Natural killer cell (primary cell): ENCODE data around the gene SIPA1L3. TPM values are rescaled to one million over a fixed set of nuclear protein-coding genes. Genes with fewer than 3 reads are reported as not detected.

Source experiments
- ATAC-seq, 3 donors: fragments of 150-1000 bp in 2 of 3; fragments of 200-7000 bp in 1 of 3; cut with Tn5 transposase; 1 replicate in 1 of 3; 2 replicates in 2 of 3; pipeline ENCODE4 v1.10.0; 2021; ENCODE audit warnings: mild to moderate bottlenecking in 2 of 3, moderate library complexity in 2 of 3
- DNase-seq, 2 donors: peaks; one replicate each; pipeline versions ENCODE4 v3.0.0 to v3.0.0-alpha.2; 2013 to 2021; ENCODE audit warnings: mixed read lengths in 1 of 2
- H3K27ac ChIP-seq: one replicate; pipeline ENCODE4 v1.5.1; 2013; ENCODE audit warnings: mild to moderate bottlenecking, low read length
- H3K27me3 ChIP-seq: one replicate; pipeline ENCODE4 v1.6.1; 2013; ENCODE audit warnings: low read length; ENCODE audit not compliant: control insufficient read depth, insufficient read depth
- H3K36me3 ChIP-seq: one replicate; pipeline ENCODE4 v1.6.1; 2013; ENCODE audit warnings: low read length; ENCODE audit not compliant: control insufficient read depth, insufficient read depth
- H3K4me1 ChIP-seq: one replicate; pipeline ENCODE4 v1.6.1; 2013; ENCODE audit warnings: low read length; ENCODE audit not compliant: control insufficient read depth, insufficient read depth
- H3K4me3 ChIP-seq: one replicate; pipeline ENCODE4 v1.5.1; 2013; ENCODE audit warnings: low read length
- H3K9me3 ChIP-seq: one replicate; pipeline ENCODE4 v1.6.1; 2013; ENCODE audit warnings: low read length; ENCODE audit not compliant: control insufficient read depth, insufficient read depth
- H3K27ac Mint-ChIP-seq, 2 donors: one replicate each; pipeline ENCODE4 v1.8.0; 2022; ENCODE audit warnings: mild to moderate bottlenecking in 2 of 2, mixed read lengths in 2 of 2, moderate library complexity in 1 of 2
- H3K27me3 Mint-ChIP-seq, 2 donors: one replicate each; pipeline ENCODE4 v1.8.0; 2022; ENCODE audit warnings: low read depth in 2 of 2, mixed read lengths in 2 of 2
- H3K36me3 Mint-ChIP-seq: one replicate; pipeline ENCODE4 v1.8.0; 2022; ENCODE audit warnings: mixed read lengths
- H3K4me1 Mint-ChIP-seq, 2 donors: one replicate each; pipeline ENCODE4 v1.8.0; 2022; ENCODE audit warnings: mixed read lengths in 2 of 2
- H3K4me3 Mint-ChIP-seq: one replicate; pipeline ENCODE4 v1.8.0; 2022; ENCODE audit warnings: mild to moderate bottlenecking, moderate library complexity, mixed read lengths
- H3K9me3 Mint-ChIP-seq, 2 donors: one replicate each; pipeline ENCODE4 v1.8.0; 2022; ENCODE audit warnings: mixed read lengths in 2 of 2
- WGBS: methylation state at CpG from one replicate; pipeline ENCODE4 v1.1.7; 2013; ENCODE audit warnings: missing lambda C conversion rate; ENCODE audit not compliant: insufficient coverage; 5-methylcytosine and 5-hydroxymethylcytosine counted together
- intact Hi-C: fragments of 100-400 bp; cut with micrococcal nuclease; formaldehyde crosslinking; loops from one replicate; pipeline ENCODE4 v1.14.2; 2022
- total RNA-seq, 4 donors: library from RNA; stranded (reverse); fragments of 120-200 nt in 1 of 4; gene quantifications; one replicate each; pipeline versions ENCODE4 v1.2.3 to v1.2.4, GENCODE V29; 2013 to 2022
- TF ChIP-seq, protein P1 (sequence below): fragments of 200-600 bp; IDR thresholded peaks from one replicate; pipeline ENCODE4 v1.8.0; 2022; ENCODE audit warnings: antibody characterized with exemption

SIPA1L3 gene
- total RNA-seq, 3 donors from 2014 or later (not counting 1 experiment from before 2014, with no cell fraction given): 34.4 to 35.8 (median 35.4) TPM

DNA sequence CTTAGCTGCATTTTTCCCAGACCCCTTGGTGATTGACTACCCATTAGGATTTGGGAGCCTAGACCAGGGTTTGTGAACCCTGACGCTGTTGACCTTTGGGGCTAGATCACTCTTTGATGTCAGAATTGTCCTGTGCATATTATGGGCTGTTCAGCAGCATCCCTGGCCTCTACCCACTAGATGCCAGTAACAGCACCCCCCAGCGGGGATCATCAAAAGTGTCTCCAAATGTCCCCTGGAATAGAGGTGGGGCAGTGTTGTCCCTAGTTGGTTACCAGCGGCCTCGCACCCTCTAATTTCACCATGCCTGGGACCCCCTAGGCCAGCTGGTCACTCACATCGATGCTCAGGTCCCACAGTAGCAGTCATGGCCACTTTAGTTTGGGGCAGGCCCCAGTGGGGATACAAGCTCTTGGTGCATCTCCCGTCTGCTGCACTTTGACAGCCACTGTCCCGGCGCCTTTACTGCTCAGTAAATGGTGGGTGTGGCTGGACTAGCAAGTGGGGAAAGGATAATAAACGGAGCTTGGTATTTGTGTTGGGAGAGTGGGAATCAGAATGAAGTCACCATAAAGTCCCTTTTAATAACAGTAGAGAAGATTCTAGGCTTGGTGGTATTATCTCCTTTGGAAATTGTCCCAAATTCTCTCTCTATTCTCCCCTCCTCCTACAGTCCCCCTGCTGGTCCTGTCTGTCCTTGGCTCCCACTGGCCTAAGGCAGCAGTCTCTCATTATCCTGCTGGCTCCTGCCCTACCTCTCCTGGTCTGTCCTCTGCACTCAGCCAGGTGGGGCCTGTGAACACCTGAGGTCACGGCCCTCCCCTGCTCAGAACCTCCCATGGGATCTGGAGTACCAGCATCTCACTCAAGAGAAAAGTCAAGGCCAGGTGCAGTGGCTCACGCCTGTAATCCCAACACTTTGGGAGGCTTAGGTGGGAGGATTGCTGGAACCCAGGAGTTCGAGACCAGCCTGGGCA, 80.6 kb downstream of the SIPA1L3 start:
- no peaks in the 10 kb centered on the region for H3K9me3 Mint-ChIP-seq
- H3K9me3 ChIP-seq: no peaks in the 10 kb centered on the region
- H3K4me1 ChIP-seq: peaks cover 15% of the 10 kb centered on the region
- H3K36me3 ChIP-seq: no peaks in the 10 kb centered on the region
- intact Hi-C loops: no loop called here
- ATAC-seq (no peak), DNase-seq (no peak)
- H3K4me3 ChIP-seq: no peak overlapping the region
- WGBS: 87% methylated on average over 9 of the region's 12 CpGs
- TF ChIP-seq, protein P1, sequence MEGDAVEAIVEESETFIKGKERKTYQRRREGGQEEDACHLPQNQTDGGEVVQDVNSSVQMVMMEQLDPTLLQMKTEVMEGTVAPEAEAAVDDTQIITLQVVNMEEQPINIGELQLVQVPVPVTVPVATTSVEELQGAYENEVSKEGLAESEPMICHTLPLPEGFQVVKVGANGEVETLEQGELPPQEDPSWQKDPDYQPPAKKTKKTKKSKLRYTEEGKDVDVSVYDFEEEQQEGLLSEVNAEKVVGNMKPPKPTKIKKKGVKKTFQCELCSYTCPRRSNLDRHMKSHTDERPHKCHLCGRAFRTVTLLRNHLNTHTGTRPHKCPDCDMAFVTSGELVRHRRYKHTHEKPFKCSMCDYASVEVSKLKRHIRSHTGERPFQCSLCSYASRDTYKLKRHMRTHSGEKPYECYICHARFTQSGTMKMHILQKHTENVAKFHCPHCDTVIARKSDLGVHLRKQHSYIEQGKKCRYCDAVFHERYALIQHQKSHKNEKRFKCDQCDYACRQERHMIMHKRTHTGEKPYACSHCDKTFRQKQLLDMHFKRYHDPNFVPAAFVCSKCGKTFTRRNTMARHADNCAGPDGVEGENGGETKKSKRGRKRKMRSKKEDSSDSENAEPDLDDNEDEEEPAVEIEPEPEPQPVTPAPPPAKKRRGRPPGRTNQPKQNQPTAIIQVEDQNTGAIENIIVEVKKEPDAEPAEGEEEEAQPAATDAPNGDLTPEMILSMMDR: no peak
- no peaks in the 10 kb centered on the region for H3K27me3 ChIP-seq
- H3K36me3 Mint-ChIP-seq: no peaks in the 10 kb centered on the region
- H3K27ac Mint-ChIP-seq: no peak overlapping the region
- H3K4me3 Mint-ChIP-seq: no peak overlapping the region
- no peaks in the 10 kb centered on the region for H3K27me3 Mint-ChIP-seq
- peaks cover 28 to 39% of the 10 kb centered on the region in 2 donors for H3K4me1 Mint-ChIP-seq
- no peak overlapping the region for H3K27ac ChIP-seq

DNA sequence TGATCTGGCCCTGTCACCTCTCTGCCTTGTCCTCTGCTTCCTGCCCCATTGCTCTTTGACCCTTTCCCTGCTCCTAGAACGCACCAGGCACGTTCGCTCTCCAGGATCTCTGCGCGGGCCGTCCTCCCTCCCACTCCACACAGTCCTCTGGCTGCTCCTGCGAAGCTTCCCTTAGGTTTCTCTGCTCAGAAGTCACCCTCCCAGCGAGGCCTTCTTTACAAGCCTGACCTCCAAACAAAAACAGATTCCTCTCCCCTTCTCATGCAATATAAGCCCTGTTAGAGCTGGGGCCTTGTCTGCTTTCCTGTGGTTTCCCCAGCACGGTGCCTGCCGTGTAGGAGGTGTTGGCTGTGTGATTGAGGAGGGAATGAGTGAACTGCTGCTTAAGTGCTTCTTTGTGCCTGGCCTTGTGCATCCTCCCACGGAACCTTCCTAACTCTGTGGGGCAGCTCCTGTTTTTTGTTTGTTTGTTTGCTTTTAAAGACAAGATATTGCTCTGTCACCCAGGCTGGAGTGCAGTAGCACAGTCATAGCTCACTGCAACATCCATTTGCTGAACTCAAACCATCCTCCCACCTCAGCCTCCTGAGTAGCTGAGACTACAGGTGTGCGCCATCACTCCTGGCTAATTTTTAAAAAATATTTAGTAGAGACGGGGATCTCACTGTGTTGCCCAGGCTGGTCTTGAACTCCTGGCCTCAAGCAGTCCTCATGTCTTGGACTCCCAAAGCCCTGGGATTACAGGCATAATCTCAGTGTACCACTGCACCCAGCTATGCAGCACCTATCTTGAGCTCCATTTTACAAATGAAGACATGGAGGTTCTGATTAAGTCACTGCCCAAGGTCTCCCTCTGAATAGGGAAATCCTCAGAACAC, 82.0 kb downstream of the SIPA1L3 start:
- Mint-ChIP-seq H3K4me1 (peaks cover 26 to 41% of the 10 kb centered on the region in 2 donors), H3K9me3 (no peaks in the 10 kb centered on the region), H3K4me3 (no peak overlapping the region), H3K27ac (peak overlapping the region in 1 of 2 donors; percentile 68), H3K27me3 (no peaks in the 10 kb centered on the region), H3K36me3 (no peaks in the 10 kb centered on the region)
- Histone ChIP-seq H3K27ac (no peak overlapping the region), H3K4me1 (peaks cover 15% of the 10 kb centered on the region), H3K36me3 (no peaks in the 10 kb centered on the region), H3K4me3 (no peak overlapping the region), H3K9me3 (no peaks in the 10 kb centered on the region), H3K27me3 (no peaks in the 10 kb centered on the region)
- TF ChIP-seq, protein P1: no peak
- intact Hi-C loops: no loop called here
- ATAC-seq: no peak
- 76% methylated on average over 13 of the region's 13 CpGs for WGBS
- DNase-seq: no peak

DNA sequence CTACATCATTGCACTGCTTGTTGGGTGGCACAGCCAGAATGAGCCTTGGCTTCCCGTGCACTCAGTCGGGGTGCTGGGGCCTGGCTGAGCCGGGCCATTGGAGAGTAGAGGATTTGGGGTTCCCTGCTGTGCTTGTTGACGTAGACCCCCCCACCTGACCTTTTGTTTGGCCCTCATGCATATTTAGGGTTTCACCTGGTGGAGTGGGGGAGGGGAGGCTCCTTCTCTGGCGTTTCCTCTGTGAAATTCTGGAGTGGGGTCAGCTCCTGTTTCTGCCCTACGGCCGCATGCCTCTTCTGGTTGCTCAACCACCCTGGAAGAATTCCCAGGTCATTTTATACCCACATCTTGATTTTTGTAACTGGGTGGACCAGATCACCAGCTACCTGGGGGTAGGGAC, 82.8 kb downstream of the SIPA1L3 start:
- Mint-ChIP-seq H3K36me3 (no peaks in the 10 kb centered on the region), H3K9me3 (no peaks in the 10 kb centered on the region), H3K27me3 (no peaks in the 10 kb centered on the region), H3K4me3 (no peak overlapping the region), H3K27ac (no peak overlapping the region), H3K4me1 (peaks cover 19 to 44% of the 10 kb centered on the region in 2 donors)
- Histone ChIP-seq H3K9me3 (no peaks in the 10 kb centered on the region), H3K4me1 (peaks cover 15% of the 10 kb centered on the region), H3K36me3 (no peaks in the 10 kb centered on the region), H3K27me3 (no peaks in the 10 kb centered on the region), H3K27ac (no peak overlapping the region), H3K4me3 (no peak overlapping the region)
- ATAC-seq (no peak), DNase-seq (no peak)
- intact Hi-C loops: loop anchor here (5.0 kb wide), 1 partner anchor 212 kb away; no protein-coding TSS in a partner anchor
- TF ChIP-seq, protein P1: no peak
- WGBS: 94% methylated on average over 7 of the region's 7 CpGs
